ENCODE measurements around the gene TSC22D1.

DNA sequence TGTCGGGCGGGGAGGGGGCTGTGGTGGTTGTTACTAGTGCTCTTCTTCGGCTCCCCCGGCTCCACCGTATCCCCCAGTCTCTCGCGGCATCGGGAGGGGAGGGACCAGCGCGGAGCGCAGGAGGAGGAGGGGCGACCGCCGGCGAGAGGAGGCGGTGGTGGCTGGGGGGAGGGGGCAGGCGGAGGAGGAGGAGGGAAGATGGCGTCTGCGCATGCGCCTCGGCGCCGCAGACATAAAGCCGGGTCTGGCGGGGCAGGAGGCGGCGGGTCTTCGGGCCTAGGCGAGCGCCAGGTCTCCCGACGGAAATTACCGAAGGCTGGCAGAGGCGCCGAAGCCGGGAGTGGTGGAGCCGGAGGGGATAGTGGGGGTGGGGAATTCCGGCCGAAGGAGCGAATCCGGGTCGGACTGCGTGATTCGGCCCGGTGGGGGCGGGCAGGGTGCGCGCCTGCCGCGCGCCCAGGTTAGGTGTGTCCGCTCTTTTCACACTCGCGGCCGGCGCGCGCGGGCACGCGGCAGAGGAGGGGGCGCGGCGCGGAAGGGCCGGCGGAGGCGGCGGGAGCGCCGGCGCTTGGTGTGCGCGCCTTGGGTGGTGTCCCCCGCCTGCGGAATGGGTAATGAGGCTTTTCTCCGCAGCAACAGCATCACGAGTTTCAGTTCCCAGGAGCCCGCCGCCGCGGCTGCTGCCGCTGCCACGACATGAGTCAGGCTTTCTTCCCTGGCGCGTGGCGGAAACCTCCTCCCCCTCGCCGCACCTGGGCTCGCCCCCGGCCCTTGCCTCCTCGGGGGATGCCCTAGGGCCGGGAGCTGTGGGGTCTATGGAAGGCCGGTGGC, 1.3 kb upstream of the TSC22D1 start:
- TF ChIP-seq POLR2A (IDR thresholded peaks at IDR 0.05; ENCODE audit: low read depth) (no peak), CTCF (IDR thresholded peaks at IDR 0.05) (no peak), POLR2AphosphoS5 (IDR thresholded peaks at IDR 0.05) (peak; percentile 76 to 87), EP300 (IDR thresholded peaks at IDR 0.05) (no peak)
